Panc1 (cell line): ENCODE results near the gene BOC.

Experiments
- POLR2AphosphoS5 ChIP-seq: IDR thresholded peaks from 2 replicates; pipeline ENCODE4 v1.6.1; 2012; ENCODE audit warnings: mild to moderate bottlenecking, low read depth, low read length, moderate library complexity
- SIN3A ChIP-seq: IDR thresholded peaks from 2 replicates; pipeline ENCODE4 v1.6.1; 2012; ENCODE audit warnings: low read depth, mild to moderate bottlenecking, low read length, moderate library complexity, borderline replicate concordance; ENCODE audit not compliant: insufficient read depth
- TF ChIP-seq, protein P1 (sequence below), 2 experiments: IDR thresholded peaks; 2 replicates each; pipeline ENCODE4 v1.6.1; 2011 to 2012; ENCODE audit warnings: low read depth in 2 of 2, control low read depth in 1 of 2, low read length in 1 of 2, mild to moderate bottlenecking in 1 of 2, moderate library complexity in 1 of 2; ENCODE audit not compliant: insufficient read depth in 1 of 2
- TF ChIP-seq, protein P2 (sequence below): fragments of 450-650 bp; IDR thresholded peaks from 2 replicates; pipeline ENCODE4 v1.5.1; 2017; ENCODE audit warnings: mild to moderate bottlenecking

DNA sequence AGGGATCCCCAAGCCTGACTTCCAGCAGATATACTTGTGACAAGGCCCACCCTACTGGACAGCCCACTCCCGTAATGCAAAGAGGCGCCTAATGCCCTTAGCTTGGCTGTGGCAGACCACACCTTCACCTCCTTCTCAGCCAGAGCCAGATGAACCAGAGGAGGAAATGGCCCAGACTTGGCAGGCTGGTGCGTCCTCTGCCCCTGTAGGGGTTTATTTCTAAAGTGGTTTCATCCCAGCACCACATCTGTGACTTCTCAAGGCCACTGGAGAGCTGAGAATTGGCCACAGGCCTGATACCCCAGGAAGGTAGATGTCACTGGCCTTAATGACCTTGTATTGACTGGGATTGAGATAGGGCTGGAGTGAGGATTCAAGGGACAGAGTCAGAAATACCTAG is 29.5 kb downstream of the BOC start:
- TF ChIP-seq, protein P1, sequence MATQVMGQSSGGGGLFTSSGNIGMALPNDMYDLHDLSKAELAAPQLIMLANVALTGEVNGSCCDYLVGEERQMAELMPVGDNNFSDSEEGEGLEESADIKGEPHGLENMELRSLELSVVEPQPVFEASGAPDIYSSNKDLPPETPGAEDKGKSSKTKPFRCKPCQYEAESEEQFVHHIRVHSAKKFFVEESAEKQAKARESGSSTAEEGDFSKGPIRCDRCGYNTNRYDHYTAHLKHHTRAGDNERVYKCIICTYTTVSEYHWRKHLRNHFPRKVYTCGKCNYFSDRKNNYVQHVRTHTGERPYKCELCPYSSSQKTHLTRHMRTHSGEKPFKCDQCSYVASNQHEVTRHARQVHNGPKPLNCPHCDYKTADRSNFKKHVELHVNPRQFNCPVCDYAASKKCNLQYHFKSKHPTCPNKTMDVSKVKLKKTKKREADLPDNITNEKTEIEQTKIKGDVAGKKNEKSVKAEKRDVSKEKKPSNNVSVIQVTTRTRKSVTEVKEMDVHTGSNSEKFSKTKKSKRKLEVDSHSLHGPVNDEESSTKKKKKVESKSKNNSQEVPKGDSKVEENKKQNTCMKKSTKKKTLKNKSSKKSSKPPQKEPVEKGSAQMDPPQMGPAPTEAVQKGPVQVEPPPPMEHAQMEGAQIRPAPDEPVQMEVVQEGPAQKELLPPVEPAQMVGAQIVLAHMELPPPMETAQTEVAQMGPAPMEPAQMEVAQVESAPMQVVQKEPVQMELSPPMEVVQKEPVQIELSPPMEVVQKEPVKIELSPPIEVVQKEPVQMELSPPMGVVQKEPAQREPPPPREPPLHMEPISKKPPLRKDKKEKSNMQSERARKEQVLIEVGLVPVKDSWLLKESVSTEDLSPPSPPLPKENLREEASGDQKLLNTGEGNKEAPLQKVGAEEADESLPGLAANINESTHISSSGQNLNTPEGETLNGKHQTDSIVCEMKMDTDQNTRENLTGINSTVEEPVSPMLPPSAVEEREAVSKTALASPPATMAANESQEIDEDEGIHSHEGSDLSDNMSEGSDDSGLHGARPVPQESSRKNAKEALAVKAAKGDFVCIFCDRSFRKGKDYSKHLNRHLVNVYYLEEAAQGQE (IDR thresholded peaks at IDR 0.05; ENCODE audit: insufficient read depth in 1 of 2, low read depth in 2 of 2, low read length in 1 of 2): no peak
- TF ChIP-seq, protein P2, sequence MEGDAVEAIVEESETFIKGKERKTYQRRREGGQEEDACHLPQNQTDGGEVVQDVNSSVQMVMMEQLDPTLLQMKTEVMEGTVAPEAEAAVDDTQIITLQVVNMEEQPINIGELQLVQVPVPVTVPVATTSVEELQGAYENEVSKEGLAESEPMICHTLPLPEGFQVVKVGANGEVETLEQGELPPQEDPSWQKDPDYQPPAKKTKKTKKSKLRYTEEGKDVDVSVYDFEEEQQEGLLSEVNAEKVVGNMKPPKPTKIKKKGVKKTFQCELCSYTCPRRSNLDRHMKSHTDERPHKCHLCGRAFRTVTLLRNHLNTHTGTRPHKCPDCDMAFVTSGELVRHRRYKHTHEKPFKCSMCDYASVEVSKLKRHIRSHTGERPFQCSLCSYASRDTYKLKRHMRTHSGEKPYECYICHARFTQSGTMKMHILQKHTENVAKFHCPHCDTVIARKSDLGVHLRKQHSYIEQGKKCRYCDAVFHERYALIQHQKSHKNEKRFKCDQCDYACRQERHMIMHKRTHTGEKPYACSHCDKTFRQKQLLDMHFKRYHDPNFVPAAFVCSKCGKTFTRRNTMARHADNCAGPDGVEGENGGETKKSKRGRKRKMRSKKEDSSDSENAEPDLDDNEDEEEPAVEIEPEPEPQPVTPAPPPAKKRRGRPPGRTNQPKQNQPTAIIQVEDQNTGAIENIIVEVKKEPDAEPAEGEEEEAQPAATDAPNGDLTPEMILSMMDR: no peak
- no peak for TF ChIP-seq POLR2AphosphoS5
- no peak for TF ChIP-seq SIN3A
